Muscle layer of duodenum (tissue), 2 donors: ENCODE results near the gene LRBA.
A peak's percentile ranks its signal among the peaks of the same experiment; 100 is the strongest.

ENCODE experiments used
- H3K27ac ChIP-seq: one replicate; pipeline ENCODE4 v1.7.0; 2013; ENCODE audit warnings: mild to moderate bottlenecking, low read length
- H3K27me3 ChIP-seq: one replicate; pipeline ENCODE4 v1.7.0; 2013; ENCODE audit warnings: low read depth, mild to moderate bottlenecking, control low read depth, low read length
- H3K36me3 ChIP-seq, 2 donors: one replicate each; pipeline ENCODE4 v1.7.0; 2013; ENCODE audit warnings: low read length in 2 of 2, control low read depth in 1 of 2, mild to moderate bottlenecking in 1 of 2; ENCODE audit not compliant: insufficient read depth in 2 of 2, control insufficient read depth in 1 of 2
- H3K4me1 ChIP-seq, 2 donors: one replicate each; pipeline ENCODE4 v1.7.0; 2013; ENCODE audit warnings: low read length in 2 of 2, mild to moderate bottlenecking in 2 of 2, control low read depth in 1 of 2, moderate library complexity in 1 of 2; ENCODE audit not compliant: insufficient read depth in 2 of 2, control insufficient read depth in 1 of 2
- H3K4me3 ChIP-seq, 2 donors: one replicate each; pipeline ENCODE4 v1.7.0; 2013; ENCODE audit warnings: low read length in 2 of 2, low read depth in 1 of 2, mild to moderate bottlenecking in 1 of 2
- H3K9me3 ChIP-seq, 2 donors: one replicate each; pipeline ENCODE4 v1.7.0; 2013; ENCODE audit warnings: low read length in 2 of 2, control low read depth in 1 of 2, mild to moderate bottlenecking in 1 of 2; ENCODE audit not compliant: control insufficient read depth in 1 of 2
- donor health status: healthy.

The LRBA gene

DNA sequence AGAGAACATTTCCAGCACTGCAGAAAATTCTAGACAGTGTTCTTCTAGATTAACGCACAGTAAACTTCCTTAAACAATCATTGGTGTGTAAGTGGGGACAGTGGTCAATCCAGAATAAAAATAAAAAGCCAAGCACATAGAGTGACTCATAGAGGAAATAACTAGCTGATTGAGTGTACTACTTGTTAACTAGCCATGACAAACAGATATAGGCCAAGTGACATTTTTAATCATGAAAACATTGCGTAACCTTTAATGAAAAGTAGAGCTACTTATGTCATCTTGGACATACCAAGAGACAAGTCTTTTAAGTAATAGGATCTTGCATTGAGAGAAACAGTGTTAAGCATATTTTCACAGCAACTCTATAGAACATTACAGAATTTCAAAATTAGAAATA lies 667.0 kb downstream of the LRBA start:
- Histone ChIP-seq H3K9me3 (no peaks in the 10 kb centered on the region), H3K4me1 (peaks cover 0 to 5% of the 10 kb centered on the region in 2 donors), H3K36me3 (peaks cover 3 to 5% of the 10 kb centered on the region in 2 donors), H3K27ac (no peak overlapping the region), H3K27me3 (no peaks in the 10 kb centered on the region), H3K4me3 (no peak overlapping the region)

- peaks cover 8 to 12% of the 10 kb centered on the region in 2 donors for H3K36me3 ChIP-seq
- peaks cover 0 to 9% of the 10 kb centered on the region in 2 donors for H3K4me1 ChIP-seq
- H3K27ac ChIP-seq, result no peak overlapping the region
- no peak overlapping the region for H3K4me3 ChIP-seq
- H3K9me3 ChIP-seq, result no peaks in the 10 kb centered on the region
- H3K27me3 ChIP-seq, result no peaks in the 10 kb centered on the region
These were observed 669.8 kb downstream of the LRBA start for GRCh38 chr4:150345207-150345744.

DNA sequence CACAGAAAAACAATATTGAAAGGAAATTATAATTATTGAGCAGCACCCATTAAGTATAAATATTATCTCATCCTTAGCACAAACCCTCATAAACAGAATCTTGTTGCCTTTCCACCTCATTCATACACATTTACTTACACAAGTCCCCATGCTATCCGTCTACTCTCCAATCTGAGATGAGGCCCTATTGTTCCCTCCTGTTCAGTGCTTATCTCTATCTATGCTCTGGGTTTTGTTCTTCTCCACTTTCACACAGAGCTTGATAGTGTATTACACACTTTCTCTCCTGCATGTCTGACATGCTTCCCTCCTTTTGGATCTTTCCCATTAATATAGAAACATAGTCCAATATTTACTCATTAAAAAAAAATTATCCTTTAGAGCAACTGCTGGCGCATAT lies 671.3 kb downstream of the LRBA start:
- Histone ChIP-seq H3K36me3 (peaks cover 8 to 10% of the 10 kb centered on the region in 2 donors), H3K27me3 (no peaks in the 10 kb centered on the region), H3K9me3 (no peaks in the 10 kb centered on the region), H3K27ac (no peak overlapping the region), H3K4me3 (no peak overlapping the region), H3K4me1 (peaks cover 0 to 12% of the 10 kb centered on the region in 2 donors)

- H3K36me3 ChIP-seq, result peaks cover 8% of the 10 kb centered on the region in 2 donors
- no peaks in the 10 kb centered on the region for H3K27me3 ChIP-seq
- peaks cover 0 to 21% of the 10 kb centered on the region in 2 donors for H3K4me1 ChIP-seq
- no peak overlapping the region for H3K4me3 ChIP-seq
- H3K9me3 ChIP-seq, result no peaks in the 10 kb centered on the region
- H3K27ac ChIP-seq, result no peak overlapping the region
These were observed 672.1 kb downstream of the LRBA start for GRCh38 chr4:150342945-150343344.

DNA sequence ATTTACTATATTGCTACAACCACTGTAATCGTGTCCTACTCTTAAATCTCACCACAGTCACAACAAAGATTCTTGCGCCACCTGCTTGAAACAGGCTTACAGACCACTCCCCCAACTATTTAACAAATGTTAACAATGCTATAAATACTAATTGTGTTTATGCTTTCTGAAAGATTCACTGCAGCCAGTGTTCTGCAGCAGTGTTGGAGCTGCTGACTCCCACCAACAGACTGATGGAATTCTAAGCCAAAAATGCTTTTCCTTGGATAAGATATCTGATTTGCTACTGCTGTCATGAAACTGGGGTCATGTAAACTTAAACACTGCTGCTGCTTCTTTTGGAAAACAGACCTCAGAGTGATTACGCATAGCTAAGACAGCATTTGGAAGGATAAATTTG lies 677.4 kb downstream of the LRBA start:
- no peaks in the 10 kb centered on the region for H3K9me3 ChIP-seq
- peak overlapping the region; percentile 23 to 30 for H3K4me3 ChIP-seq
- H3K4me1 ChIP-seq, result peaks cover 4 to 33% of the 10 kb centered on the region in 2 donors
- peak overlapping the region; percentile 57 for H3K27ac ChIP-seq
- H3K36me3 ChIP-seq, result peaks cover 4 to 5% of the 10 kb centered on the region in 2 donors
- H3K27me3 ChIP-seq, result no peaks in the 10 kb centered on the region

DNA sequence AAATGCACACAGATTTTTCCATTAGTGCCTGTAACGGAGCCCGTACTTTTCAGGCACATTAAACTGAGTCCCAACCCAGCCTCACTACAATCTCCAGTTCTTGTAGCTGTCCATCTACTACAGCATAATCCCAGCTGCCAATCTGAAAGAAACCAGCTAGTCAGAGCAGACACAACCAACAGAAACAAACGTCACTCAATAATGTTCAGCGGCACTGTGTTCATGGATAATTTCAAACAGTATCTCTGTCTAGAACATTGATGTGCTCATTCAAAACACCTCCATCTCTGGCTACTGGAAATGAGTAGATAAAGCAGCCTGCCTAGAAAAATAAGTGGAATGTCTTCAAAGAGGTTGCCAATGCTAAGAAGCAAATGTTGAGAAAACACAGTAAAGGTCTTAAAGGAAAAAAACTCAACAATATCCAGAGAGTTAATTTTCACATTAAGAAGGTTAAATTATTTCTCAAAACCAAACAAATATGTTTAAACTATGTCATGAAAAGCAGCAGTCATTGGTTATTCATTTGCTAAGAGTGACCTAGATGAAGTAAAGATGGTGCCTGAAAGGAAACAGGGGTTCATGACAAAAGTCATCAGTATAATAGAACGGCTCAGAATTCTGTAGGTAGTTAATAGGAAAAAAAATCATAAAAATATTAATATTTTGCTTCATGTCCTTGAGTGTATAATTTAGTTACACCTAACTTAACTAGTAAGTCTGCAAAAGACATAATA lies 678.2 kb downstream of the LRBA start:
- H3K4me1 ChIP-seq, result peaks cover 4 to 32% of the 10 kb centered on the region in 2 donors
- peak overlapping the region in 1 of 2 donors; percentile 30 for H3K4me3 ChIP-seq
- no peaks in the 10 kb centered on the region for H3K27me3 ChIP-seq
- H3K27ac ChIP-seq, result no peak overlapping the region
- peaks cover 4 to 5% of the 10 kb centered on the region in 2 donors for H3K36me3 ChIP-seq
- H3K9me3 ChIP-seq, result no peaks in the 10 kb centered on the region

DNA sequence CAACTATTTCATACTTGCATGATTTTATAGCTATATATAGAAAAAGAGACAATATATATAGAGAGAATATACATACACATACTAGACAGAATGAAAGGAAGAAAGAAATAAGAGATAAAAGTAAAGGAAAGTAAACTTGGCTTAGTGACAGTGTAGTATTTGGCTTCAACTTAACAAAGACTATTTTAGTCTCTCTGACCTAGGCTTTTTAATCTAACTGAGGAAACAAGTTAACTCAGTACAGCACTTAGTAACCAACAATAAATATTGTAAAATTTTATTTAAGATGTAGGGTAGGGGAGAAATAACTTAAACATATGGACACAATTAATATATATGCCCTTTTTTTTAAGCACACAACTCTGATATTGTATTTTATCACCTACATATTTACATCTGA lies 682.1 kb downstream of the LRBA start:
- Histone ChIP-seq H3K4me1 (peaks cover 4 to 20% of the 10 kb centered on the region in 2 donors), H3K4me3 (no peak overlapping the region), H3K9me3 (no peaks in the 10 kb centered on the region), H3K27me3 (no peaks in the 10 kb centered on the region), H3K27ac (no peak overlapping the region), H3K36me3 (no peaks in the 10 kb centered on the region)

DNA sequence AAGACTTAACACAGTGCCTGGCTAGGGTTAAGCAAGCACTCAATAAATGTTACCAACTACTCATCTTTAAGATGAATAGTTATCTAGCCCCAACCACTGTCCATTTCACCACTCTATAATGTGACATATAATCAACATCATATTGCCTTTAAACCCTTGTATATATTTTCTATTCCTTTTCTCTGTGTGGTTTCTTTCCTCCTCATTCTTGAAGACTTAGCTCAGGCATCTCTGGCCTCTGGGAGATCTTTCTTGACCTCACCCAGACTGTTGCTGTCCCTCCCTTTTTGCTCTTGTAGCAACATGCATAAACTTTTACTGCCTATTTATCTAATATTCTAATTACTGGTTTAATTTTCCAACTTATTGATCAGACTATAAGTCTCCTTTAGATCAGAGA lies 683.0 kb downstream of the LRBA start:
- Histone ChIP-seq H3K4me1 (peaks cover 0 to 12% of the 10 kb centered on the region in 2 donors), H3K27ac (no peak overlapping the region), H3K27me3 (no peaks in the 10 kb centered on the region), H3K4me3 (no peak overlapping the region), H3K36me3 (no peaks in the 10 kb centered on the region), H3K9me3 (no peaks in the 10 kb centered on the region)

- H3K4me1 ChIP-seq, result peaks cover 0 to 7% of the 10 kb centered on the region in 2 donors
These were observed 685.7 kb downstream of the LRBA start for GRCh38 chr4:150329373-150329772.

DNA sequence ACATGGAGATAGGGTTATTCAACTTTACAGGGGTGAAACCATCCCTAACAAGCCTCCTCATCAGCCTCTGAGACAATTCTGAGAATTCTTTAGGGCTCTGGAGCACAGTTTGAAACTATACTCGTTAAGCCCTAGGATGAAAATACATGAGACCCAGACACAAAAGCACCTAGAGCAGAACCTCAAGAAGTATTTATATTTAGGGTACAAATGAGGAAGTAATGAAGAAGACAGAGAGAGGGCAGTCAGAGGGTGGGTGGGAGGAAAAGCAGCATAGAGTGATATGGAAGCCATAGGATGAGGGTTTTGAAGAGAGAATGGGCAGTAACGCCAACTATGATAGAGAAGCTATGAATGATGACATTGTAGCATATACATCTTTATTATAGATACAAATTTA lies 686.6 kb downstream of the LRBA start:
- no peak overlapping the region for H3K4me3 ChIP-seq
- no peak overlapping the region for H3K27ac ChIP-seq
- no peaks in the 10 kb centered on the region for H3K36me3 ChIP-seq
- H3K27me3 ChIP-seq, result no peaks in the 10 kb centered on the region
- peaks cover 0 to 4% of the 10 kb centered on the region in 2 donors for H3K4me1 ChIP-seq
- no peaks in the 10 kb centered on the region for H3K9me3 ChIP-seq

More at GRCh38 chr4:150329373-150329772, 685.7 kb downstream of the LRBA start:
- no peak overlapping the region for H3K4me3 ChIP-seq
- H3K27ac ChIP-seq, result no peak overlapping the region
- H3K27me3 ChIP-seq, result no peaks in the 10 kb centered on the region
- H3K9me3 ChIP-seq, result no peaks in the 10 kb centered on the region
- H3K36me3 ChIP-seq, result no peaks in the 10 kb centered on the region

DNA sequence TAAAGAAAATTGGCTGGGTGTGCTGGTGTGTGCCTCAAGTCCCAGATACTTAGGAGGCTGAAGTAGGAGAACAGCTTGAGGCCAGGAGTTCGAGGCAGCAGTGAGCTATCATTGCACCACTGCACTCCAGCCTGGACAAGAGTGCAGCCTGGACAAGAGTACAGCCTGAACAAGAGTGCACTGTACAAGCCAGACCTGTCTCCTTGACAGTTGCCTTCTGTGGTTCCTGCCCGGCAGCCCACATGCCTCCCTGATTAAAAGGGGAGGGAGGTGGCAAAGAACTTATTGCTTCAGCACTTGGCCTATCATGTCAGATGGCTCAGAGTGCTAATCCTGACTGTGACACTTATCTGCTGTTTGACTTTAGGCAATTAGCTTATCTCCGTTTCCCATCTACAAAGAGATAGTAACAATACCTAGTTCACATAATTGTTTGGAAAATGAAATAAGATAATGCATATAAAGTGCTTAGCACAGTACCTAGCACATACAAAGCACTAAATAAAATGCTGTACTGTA lies 687.8 kb downstream of the LRBA start:
- Histone ChIP-seq H3K27ac (no peak overlapping the region), H3K4me3 (no peak overlapping the region), H3K36me3 (no peaks in the 10 kb centered on the region), H3K9me3 (no peaks in the 10 kb centered on the region), H3K4me1 (peaks cover 0 to 6% of the 10 kb centered on the region in 2 donors), H3K27me3 (no peaks in the 10 kb centered on the region)
